ENCODE data around the gene FSTL1.

FSTL1 gene, protein sequence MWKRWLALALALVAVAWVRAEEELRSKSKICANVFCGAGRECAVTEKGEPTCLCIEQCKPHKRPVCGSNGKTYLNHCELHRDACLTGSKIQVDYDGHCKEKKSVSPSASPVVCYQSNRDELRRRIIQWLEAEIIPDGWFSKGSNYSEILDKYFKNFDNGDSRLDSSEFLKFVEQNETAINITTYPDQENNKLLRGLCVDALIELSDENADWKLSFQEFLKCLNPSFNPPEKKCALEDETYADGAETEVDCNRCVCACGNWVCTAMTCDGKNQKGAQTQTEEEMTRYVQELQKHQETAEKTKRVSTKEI

GRCh38 chr3:120450600-120451271 lies at the start of gene FSTL1:
Gene FSTL1, minus strand, starts transcription at chr3:120450992. Its CDS starts 246 bp downstream, at chr3:120450746.
- DNase-seq, result no peak

DNA sequence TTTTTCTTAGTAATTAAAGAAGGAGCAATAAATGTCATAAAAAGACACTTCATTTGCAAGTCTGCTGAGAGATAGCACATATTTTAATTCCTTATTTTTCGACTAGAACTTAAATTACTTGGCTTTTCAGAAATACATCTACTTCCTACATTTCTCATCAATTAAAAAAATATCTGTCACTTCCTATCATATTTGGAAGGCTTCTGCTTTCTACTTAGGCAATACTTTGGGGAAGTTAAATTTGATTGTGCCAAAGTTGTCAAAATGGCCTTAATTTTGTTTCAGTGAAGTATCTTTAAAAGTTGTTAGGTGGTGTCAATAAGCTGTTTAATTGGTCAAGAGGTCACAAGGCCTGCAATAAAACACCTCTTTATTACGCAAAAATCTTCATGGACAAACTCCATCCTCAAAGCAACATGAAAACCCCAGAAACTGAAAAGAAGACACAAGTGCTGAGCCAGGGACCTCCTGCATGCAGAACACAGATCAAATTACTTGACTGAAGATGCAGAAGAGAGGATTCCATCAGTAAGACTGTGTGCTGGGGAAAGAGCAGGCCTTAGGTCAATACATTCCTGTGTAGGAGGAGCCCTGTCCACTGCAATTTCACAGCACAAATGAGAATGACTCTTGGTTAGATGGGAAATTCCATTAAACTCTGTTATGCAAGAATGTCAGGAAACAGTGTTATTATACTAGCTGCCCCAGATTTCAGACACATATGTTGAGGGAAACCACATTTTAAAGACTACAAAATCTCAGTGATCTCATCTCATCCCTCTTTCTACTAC lies 48.0 kb upstream of the FSTL1 start:
- peak; percentile 94 for DNase-seq

- DNase-seq, result no peak
These were observed 47.0 kb upstream of the FSTL1 start for GRCh38 chr3:120497818-120498217.

DNA sequence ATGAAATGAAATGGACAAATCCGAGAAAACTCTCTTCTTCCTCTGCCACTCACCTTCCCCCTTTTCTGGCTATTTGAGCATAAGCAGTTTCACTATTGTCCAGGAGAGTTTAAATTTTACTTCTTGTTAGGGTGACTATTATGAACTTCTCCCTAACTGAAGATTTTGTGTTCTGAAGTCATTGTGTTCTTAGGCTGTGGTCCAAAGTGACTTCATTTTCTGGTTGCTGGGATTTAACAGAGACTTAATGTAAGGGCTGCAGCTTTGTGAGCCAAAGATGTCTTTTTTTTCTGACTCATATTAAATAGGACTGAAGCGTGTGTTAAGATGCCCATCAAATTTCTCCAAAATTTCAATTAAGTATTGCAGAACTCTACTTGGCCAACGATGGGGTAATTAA lies 46.5 kb upstream of the FSTL1 start:
- DNase-seq, result peak; percentile 88

DNA sequence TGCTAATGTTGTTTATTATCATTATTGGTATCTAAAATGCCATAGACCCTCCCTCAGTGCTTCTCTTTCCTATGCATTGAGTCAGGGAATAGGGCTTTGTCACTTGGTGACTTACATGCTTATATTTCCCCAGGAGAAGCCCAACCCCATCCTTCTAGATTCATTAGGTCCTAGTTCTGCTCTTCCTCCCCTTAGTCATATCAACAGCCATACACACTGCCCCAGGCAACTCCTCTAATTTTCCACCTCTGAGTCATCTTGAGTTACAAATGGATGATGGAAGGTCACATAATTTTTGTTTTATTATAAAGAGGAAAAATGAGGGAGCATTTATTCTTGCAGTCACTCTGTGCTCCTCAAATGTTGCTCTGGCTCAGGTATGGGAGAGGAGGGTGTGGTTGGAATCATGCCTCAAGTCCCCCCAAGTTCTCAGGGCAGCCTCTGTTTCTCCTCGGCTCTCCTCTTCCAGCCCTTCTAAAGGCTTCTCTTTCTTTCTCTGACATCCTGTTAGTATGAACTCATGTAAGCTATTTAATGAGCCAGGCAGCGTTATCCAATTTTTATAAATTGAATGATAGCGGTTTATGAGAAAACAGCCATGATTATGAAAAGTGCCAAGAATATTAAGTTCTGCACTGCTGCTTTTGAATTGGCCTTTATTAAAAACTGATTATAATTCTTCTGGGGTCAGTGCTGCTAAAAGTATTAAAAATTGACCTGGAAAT lies 45.6 kb upstream of the FSTL1 start:
- DNase-seq, result peak; percentile 77

DNA sequence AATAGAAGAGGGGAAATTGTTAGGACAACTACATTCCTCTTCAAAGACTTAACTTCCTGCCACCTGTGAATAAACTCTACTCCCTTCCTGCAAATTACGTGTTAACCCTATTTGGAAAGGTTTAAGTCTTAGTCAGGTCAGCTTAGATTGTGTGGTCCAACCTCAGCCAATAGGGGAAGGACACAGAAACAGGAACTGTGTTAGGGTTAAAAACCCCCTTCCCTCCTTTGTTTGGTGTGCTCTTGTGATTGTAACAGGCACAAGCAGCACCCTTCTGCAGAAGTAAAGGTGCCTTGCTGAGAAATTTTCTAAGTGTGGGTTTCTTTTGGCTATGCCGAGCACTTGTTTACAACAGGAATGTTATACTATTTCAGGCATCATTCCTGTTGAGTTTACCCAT lies 45.0 kb upstream of the FSTL1 start:
- DNase-seq, result no peak

- DNase-seq, result no peak
These were observed 41.3 kb upstream of the FSTL1 start for GRCh38 chr3:120492103-120492502.

DNA sequence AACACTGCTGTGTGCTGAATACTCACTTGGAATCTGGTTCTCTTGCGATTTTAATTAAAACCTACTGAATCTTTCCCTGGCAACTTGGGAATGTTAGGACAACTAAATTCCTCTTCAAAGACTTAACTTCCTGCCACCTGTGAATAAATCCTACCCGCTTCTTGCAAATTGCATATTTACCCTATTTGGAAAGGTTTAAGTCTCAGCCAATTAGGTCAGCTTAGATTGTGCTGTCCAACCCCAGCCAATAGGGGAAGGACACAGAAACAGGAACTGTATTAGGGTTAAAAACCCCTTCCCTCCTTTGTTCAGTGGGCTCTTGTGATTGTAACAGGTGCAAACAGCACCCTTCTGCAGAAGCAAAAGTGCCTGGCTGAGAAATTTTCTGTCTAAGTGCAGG lies 38.6 kb upstream of the FSTL1 start:
- DNase-seq, result no peak

DNA sequence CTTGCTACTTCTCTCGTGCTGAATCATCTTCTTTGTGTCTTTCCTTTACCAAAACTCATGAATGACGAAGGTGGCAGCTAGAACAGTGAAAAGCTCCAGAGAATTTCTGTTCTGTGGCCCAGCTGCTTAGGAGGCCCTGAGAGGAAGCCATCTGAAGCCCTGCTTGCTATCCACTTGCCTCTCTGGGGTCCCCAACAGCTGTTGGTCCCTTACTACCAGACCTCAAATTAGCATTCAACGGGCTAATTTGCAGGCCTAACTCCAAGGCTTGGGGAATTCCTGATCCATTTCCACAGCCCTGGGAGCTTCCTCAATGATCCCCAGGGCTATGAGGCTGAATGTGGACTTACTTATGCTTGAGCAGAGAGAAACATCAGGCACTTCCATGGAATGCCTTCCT lies 37.5 kb upstream of the FSTL1 start:
- no peak for DNase-seq

GRCh38 chr3:120487191-120487650 lies 36.4 kb upstream of the FSTL1 start:
- DNase-seq, result no peak

GRCh38 chr3:120481081-120481480 lies 30.3 kb upstream of the FSTL1 start:
- no peak for DNase-seq

GRCh38 chr3:120477781-120478180 lies 27.0 kb upstream of the FSTL1 start:
- DNase-seq, result no peak

- DNase-seq, result no peak
These were observed 25.1 kb upstream of the FSTL1 start for GRCh38 chr3:120475722-120476377.

GRCh38 chr3:120473896-120474675 lies 23.3 kb upstream of the FSTL1 start:
- no peak for DNase-seq

DNA sequence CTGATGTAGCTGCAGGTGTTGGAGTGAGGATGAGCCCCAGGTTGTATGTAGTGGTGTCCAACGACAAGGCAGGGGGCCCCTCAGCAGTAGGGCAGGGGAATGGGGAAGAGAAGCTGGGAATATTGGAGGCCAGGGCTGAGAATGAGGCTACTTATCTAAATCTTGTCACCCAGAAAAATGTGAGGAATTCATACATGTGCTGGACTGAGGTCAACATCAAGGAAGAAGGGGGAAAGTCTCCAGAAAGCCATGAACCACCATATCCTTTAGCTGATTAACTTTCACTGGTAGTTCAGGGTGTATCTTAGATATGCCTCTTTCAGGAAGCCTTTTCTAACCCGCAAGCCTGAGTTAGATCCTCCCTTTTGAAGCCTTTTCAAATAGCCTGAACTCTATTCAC lies 22.6 kb upstream of the FSTL1 start:
- DNase-seq, result no peak

- no peak for DNase-seq
These were observed 21.5 kb upstream of the FSTL1 start for GRCh38 chr3:120472121-120472844.

- no peak for DNase-seq
These were observed 20.9 kb upstream of the FSTL1 start for GRCh38 chr3:120471643-120472042.

- no peak for DNase-seq
These were observed 20.1 kb upstream of the FSTL1 start for GRCh38 chr3:120470870-120471269.

GRCh38 chr3:120469882-120470301 lies 19.1 kb upstream of the FSTL1 start:
- no peak for DNase-seq

- no peak for DNase-seq
These were observed 18.6 kb upstream of the FSTL1 start for GRCh38 chr3:120469440-120469839.

Measured in amniotic stem cell (primary cell).